HG03460 (cell line): ENCODE data around the gene SSMEM1.
"Not testable (repeated sequence)": the region's sequence is repeated elsewhere in the genome, so short reads cannot be mapped to it uniquely, and the experiment has no call there.

Experiments used
- ATAC-seq: cut with Tn5 transposase; IDR thresholded peaks from one replicate; pipeline ENCODE4 v1.9.1; 2021; ENCODE audit not compliant: unreplicated experiment

SSMEM1 gene

GRCh38 chr7:130210181-130210935 lies 2.7 kb downstream of the SSMEM1 start:
- ATAC-seq = no peak

DNA sequence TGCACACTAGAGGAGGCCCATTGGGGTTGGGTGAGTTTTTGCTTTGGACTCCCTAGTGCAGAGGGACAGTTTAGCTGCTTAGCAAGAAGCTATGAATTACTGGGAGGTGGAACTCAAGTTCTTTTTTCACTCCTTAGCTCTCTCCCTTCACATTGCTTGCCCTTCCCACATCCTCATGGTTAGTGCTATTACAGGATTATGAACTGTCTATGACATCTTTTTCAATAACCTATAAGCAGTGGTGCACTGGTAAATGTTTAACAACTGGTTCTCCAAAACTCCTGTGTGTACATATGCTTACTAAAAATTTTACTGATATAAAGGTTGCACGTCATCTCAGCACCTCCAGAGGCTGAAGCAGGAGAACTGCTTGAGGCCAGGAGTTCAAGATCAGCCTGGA lies 6.2 kb downstream of the SSMEM1 start:
- no peak for ATAC-seq

GRCh38 chr7:130216025-130216424 lies 8.4 kb downstream of the SSMEM1 start:
- ATAC-seq = no peak

DNA sequence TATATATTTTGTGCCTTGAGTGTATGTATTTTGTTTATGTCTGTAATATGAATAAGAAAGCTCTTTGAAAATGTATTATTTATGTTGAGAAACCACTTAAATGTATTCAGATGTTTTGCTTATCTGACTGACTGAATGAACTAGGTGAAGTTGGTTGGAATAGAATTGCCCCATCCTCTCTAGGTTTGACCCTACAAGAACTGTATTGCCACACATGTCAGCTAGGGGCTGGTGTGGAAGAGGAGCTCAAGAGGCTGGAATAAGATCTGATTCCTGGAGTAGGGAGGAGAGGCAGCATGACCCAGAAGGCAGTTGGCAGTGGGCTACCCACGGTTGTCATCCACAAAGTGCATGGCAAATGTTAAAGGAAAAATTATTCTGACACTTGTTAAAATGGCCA lies 9.1 kb downstream of the SSMEM1 start:
- ATAC-seq = no peak

GRCh38 chr7:130218806-130219620 lies 11.4 kb downstream of the SSMEM1 start:
- ATAC-seq = no peak

DNA sequence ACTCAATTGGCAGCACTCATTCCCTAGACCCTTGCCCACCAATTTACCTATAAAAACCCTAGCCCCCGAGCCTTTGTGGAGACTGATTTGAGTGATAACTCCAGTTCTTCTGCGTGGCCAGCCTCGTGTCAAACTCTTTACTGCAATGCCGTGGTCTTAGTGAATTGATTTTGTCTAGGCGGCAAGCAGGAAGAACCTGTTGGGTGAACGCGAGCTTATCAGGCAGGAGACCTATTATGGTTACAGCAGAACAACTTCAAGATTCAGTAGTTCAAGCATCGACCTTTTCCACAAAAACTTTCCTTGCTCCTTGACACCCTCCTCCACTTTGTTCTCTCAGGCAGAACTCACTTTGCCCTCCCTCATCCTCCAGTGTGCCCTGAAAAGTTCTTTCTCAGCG lies 12.2 kb downstream of the SSMEM1 start:
- no peak for ATAC-seq

DNA sequence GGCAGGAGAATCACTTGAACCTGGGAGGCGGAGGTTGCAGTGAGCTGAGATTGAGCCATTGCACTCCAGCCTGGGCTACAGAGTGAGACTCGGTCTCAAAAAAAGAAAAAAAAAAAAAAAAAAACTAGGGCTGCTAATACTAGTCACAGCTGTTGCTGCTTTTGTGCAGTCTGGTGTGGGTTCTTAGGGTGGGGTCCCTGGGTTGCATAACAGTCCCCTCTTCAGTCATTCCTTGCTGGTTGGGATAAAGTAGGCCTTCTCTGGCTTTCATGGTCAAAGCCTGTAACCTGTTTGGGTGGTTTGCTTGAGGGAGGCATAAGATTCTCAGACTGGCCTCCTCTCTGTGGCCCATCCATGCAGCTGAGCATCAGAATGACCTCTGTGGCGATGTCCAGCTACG lies 14.1 kb downstream of the SSMEM1 start:
- no peak for ATAC-seq

GRCh38 chr7:130223646-130224045 lies 16.0 kb downstream of the SSMEM1 start:
- ATAC-seq = no peak

GRCh38 chr7:130224210-130224609 lies 16.6 kb downstream of the SSMEM1 start:
- ATAC-seq = no peak

DNA sequence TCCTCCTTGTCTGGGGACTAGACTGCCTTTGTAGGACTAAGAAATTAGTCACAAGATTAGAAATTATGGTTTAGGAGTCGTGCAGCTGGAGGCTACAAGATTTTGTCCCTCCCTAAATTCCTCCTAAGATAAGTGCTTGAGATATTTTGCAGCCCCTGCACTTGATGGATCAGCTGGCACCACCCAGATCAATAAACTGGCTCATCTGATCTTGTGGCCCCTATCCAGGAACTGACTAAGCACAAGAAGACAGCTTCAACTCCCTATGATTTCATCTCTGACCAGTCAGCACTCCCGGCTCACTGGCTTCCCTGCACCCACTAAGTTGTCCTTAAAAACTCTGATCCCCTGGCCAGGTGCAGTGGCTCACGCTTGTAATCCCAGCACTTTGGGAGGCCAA lies 17.3 kb downstream of the SSMEM1 start:
- not testable (repeated sequence) for ATAC-seq

- no peak for ATAC-seq
Measured at GRCh38 chr7:130226333-130226732, 18.7 kb downstream of the SSMEM1 start.

DNA sequence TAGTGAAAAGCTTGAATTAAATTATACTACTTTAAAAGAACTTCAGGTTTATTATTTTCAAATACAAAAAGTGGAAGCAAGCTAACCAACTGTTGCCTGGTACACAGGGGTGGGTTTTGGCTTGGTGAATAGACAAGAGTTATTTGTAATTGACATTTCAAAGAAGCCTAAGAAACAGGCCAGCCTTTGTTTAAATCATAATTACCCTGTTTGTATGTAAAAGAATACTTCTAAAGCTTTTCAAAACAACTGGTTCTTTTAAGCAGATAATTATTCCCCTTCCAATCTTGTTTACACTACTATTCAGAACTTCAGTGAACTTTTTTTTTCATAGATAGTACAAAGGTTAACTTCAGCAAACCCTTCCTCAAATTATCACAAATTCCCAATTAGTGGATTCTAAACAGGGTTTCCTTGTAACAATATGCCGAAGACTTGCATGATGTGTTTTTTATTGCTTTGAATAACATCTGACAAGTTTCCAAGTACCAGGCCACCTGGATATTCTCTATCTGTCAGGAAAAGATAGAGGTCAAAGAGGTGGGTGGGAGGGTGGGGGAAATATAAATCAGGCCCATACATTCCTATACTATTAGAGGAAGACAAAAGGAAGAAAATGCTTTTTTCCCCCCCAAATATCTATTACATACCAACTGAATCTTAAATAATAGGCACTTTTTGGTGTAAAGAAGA lies 20.4 kb downstream of the SSMEM1 start:
- ATAC-seq = no peak

GRCh38 chr7:130228840-130229502 lies 21.3 kb downstream of the SSMEM1 start:
- ATAC-seq = no peak

DNA sequence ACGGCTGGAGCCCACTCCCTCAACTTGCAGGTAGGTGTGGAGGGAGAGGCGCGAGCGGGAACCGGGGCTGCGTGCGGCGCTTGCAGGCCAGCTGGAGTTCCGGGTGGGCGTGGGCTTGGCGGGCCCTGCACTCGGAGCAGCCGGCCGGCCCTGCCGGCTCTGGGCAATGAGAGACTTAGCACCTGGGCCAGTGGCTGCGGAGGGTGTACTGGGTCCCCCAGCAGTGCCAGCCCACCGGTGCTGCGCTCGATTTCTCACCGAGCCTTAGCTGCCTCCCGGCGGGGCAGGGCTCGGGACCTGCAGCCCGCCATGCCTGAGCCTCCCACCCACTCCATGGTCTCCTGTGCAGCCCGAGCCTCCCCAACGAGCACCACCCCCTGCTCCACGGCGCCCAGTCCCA lies 22.3 kb downstream of the SSMEM1 start:
- not testable (repeated sequence) for ATAC-seq

DNA sequence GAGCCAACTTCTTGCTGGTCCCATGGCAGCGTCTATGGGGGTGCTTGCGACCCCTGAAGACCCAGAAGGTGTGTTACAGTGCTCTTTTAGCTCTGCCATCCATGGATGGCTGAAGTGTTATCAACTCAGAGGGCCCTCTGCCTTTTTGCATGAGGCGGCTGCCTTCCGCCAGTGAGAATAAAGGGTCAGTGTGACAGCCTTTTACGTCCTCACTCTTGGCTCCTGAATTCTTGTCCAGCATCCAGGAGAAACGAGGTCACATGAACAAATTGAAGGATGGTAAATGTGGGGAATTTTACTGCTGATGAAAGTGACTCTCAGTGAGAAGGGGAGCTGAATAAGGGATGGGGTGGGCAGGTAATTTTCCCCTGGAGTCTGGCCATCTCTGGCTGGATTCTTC lies 24.1 kb downstream of the SSMEM1 start:
- ATAC-seq = no peak

DNA sequence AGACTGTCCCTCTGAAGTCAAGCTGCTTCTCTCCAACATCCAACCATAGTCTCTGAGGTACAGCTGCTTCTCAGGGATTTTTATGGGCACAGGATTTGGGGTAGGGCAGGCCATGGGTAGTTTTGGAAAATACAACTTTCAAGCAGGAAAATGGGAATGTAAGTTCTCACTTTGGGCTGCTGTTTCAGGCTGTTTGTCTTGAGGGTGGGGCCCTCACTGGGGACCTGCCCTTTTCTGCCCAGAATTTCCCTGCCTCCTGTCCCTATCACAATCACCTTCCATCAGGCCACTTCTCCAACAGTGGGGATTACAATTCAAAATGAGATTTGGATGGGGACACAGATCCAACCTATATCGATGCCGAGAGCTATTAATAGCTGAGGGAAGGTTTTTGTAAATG lies 24.5 kb downstream of the SSMEM1 start:
- no peak for ATAC-seq

GRCh38 chr7:130234078-130234477 lies 26.4 kb downstream of the SSMEM1 start:
- ATAC-seq = no peak

DNA sequence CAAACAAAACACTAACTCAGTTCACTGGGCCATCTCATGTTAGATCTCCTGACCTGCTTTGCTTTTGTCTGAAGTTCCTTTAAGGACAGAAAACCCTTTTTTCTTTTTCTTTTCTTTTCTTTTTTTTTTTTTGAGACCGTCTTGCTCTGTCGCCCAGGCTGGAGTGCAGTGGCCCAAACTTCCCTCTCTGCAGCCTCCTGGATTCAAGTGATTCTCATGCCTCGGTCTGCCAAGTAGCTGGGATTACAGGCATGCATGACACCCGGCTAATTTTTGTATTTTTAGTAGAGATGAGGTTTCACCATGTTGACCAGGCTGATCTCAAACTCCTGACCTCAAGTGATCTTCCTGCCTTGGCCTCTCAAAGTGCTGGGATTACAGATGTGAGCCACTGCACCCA lies 28.7 kb downstream of the SSMEM1 start:
- ATAC-seq = not testable (repeated sequence)

DNA sequence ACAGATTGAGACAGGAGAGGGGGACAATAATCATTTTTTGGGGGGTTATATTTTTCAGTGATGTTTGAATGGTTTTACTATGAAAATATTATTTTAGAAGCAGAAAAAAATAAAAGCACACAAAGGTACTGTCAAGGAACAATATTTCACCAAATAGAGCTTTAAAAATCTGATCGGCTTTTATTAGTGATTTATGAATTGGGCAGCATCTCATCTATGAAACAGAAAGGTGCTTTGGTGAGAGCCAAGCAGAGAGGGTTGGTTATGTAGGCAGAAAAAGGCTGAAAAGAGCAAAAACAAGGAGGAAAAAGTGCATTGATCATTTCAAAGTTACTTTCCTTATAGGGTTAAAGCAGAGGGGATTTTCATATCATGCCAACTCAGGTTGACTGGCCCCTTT lies 32.6 kb downstream of the SSMEM1 start:
- ATAC-seq = no peak

DNA sequence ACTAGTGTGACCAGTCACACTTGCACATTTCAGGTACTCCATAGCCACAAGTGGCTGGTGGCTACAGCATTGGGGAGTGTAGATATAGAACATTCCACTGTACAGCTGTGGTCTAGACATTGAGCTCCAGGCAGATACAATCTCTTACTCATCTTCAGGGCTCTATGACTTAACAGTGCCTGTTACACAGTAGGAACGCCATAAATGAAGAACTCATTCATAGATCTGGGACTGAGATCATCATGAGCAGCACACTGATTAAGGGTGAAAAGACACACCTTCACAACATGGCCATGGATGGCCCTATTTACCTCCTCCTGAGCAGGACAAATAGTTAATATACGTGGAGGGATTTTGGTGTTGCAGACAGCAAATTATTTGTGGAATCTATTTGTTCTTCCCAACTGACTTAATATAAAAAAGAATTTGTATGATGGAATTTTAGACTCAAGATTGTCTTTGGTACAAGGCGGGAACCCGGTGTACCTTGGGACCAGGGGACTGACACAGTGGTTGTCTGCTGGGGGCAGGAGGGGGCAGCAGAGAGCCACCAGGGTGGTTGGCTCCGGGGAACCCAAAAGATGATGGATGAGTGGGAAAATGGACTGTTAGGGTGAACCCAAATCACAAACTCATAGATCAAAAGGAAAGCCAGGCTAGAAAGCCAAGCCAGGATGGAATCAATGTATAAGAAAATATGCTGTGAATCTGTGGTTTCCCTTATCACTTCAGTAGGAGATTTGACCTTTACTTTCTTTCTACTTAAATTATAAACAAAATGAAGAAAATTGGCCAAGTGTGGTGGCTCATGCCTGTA lies 34.7 kb downstream of the SSMEM1 start:
- ATAC-seq = no peak
